ENCODE results near the gene GDI2. TPM values are rescaled to one million over a fixed set of nuclear protein-coding genes. Genes with fewer than 3 reads are reported as not detected.

GDI2 gene
- total and polyA plus RNA-seq, 2 of the 13 experiments (the other 11 are each of a cell fraction or from before 2014, with no cell fraction given) = 153 to 477 TPM

GRCh38 chr10:5813341-5814109 lies at the start of gene GDI2 (continued):
- TF ChIP-seq ARID5B (CRISPR knock-in tag; IDR thresholded peaks at IDR 0.05) (peak; percentile 83), UBTF (CRISPR knock-in tag; IDR thresholded peaks at IDR 0.05) (peak; percentile 85), ZBTB10 (CRISPR knock-in tag; IDR thresholded peaks at IDR 0.05; ENCODE audit: borderline replicate concordance) (0 out of 2 replicates have a peak, but pooled peaks have one; percentile 17), CHD2 (IDR thresholded peaks at IDR 0.05; ENCODE audit: low read depth, low read length) (peak; percentile 98), GATAD2A (CRISPR knock-in tag; IDR thresholded peaks at IDR 0.05) (peak; percentile 46; the same call in 1 of the 2 replicates), SPEN (CRISPR knock-in tag; IDR thresholded peaks at IDR 0.05; ENCODE audit: low read depth) (peak; percentile 95), ZBTB4 (CRISPR knock-in tag; IDR thresholded peaks at IDR 0.05; ENCODE audit: borderline replicate concordance) (no peak), ZNF280D (CRISPR knock-in tag; IDR thresholded peaks at IDR 0.05) (no peak; the same call in 1 of the 2 replicates), ZSCAN20 (CRISPR knock-in tag; IDR thresholded peaks at IDR 0.05; ENCODE audit: borderline replicate concordance) (peak; percentile 84), ZC3H4 (CRISPR knock-in tag; IDR thresholded peaks at IDR 0.05; ENCODE audit: borderline replicate concordance) (no peak)
